Prostate gland (tissue), 2 donors: ENCODE data around the gene TOB1. TPM values are rescaled to one million over a fixed set of nuclear protein-coding genes. Genes with fewer than 3 reads are reported as not detected.

ENCODE experiments used
- DNase-seq: peaks from one replicate; pipeline ENCODE4 v3.0.0-alpha.2; 2019; ENCODE audit warnings: low spot score
- H3K27ac ChIP-seq, 2 donors: fragments of 200-600 bp; sonication (generic); 2 replicates each; pipeline ENCODE4 v1.5.1; 2017 to 2019
- H3K27me3 ChIP-seq: fragments of 200-600 bp; sonication (generic); replicated peaks from 2 replicates; pipeline ENCODE4 v1.5.1; 2019; ENCODE audit not compliant: insufficient read depth
- H3K36me3 ChIP-seq, 2 donors: fragments of 200-600 bp; sonication (generic); 1 replicate in 1 of 2; 2 replicates in 1 of 2; pipeline versions ENCODE4 v1.5.1 to v1.8.1; 2017 to 2019
- H3K4me1 ChIP-seq: fragments of 200-600 bp; sonication (generic); replicated peaks from 2 replicates; pipeline ENCODE4 v1.5.1; 2019
- H3K4me3 ChIP-seq, 2 donors: fragments of 200-600 bp; sonication (generic); 2 replicates each; pipeline ENCODE4 v1.5.1; 2017 to 2019
- H3K9me3 ChIP-seq: fragments of 200-600 bp; sonication (generic); 2 replicates; pipeline ENCODE4 v1.5.1; 2017
- CTCF ChIP-seq, 4 experiments: fragments of 200-600 bp in 2 of 4; fragments of 450-650 bp in 2 of 4; sonication (generic) in 2 of 4; IDR thresholded peaks; 1 replicate in 3 of 4; 2 replicates in 1 of 4; pipeline ENCODE4 v1.5.1; 2016 to 2019; ENCODE audit warnings: antibody characterized with exemption in 4 of 4, mild to moderate bottlenecking in 2 of 4, moderate library complexity in 2 of 4
- POLR2A ChIP-seq: fragments of 450-650 bp; IDR thresholded peaks from one replicate; pipeline ENCODE4 v1.6.1; 2016; ENCODE audit warnings: antibody characterized with exemption, mild to moderate bottlenecking
- POLR2AphosphoS5 ChIP-seq: sonication (generic); formaldehyde crosslinking; IDR thresholded peaks from one replicate; pipeline ENCODE4 v1.6.1; 2017; ENCODE audit warnings: antibody characterized with exemption
- WGBS: methylation state at CpG from one replicate; pipeline ENCODE4 v1.1.5; 2018; 5-methylcytosine and 5-hydroxymethylcytosine counted together
- intact Hi-C: fragments of 100-400 bp; cut with DNase I; formaldehyde crosslinking; loops from one replicate; pipeline ENCODE4 v1.14.2; 2022
- total RNA-seq, 2 donors: library from RNA; depleted of rRNA; stranded (reverse); fragments of >200 nt; gene quantifications; one replicate each; pipeline ENCODE4 v1.1.0, GENCODE V29; 2016

The TOB1 gene
- total RNA-seq, 2 donors from 2014 or later, result 37.1 to 64.7 TPM

- WGBS, result 83% methylated on average over 3 of the region's 3 CpGs
- no peak for DNase-seq
- Histone ChIP-seq H3K4me1 (no peaks in the 10 kb centered on the region), H3K9me3 (no peaks in the 10 kb centered on the region), H3K27me3 (no peaks in the 10 kb centered on the region), H3K36me3 (no peaks in the 10 kb centered on the region), H3K27ac (no peak overlapping the region), H3K4me3 (no peak overlapping the region)
- intact Hi-C loops, result no loop called here
- TF ChIP-seq CTCF (IDR thresholded peaks at IDR 0.05), result no peak
- TF ChIP-seq POLR2A, result no peak
- TF ChIP-seq POLR2AphosphoS5, result no peak
Measured at GRCh38 chr17:50889528-50890118, 23.5 kb upstream of the TOB1 start.

GRCh38 chr17:50887705-50888245 is 21.6 kb upstream of the TOB1 start:
- Histone ChIP-seq H3K27ac (no peak overlapping the region), H3K4me1 (no peaks in the 10 kb centered on the region), H3K27me3 (no peaks in the 10 kb centered on the region), H3K4me3 (no peak overlapping the region), H3K9me3 (no peaks in the 10 kb centered on the region), H3K36me3 (no peaks in the 10 kb centered on the region)
- no peak for TF ChIP-seq POLR2AphosphoS5
- TF ChIP-seq POLR2A, result no peak
- TF ChIP-seq CTCF (IDR thresholded peaks at IDR 0.05), result no peak
- intact Hi-C loops, result no loop called here
- DNase-seq, result no peak
- WGBS, result 92% methylated on average over 5 of the region's 5 CpGs

GRCh38 chr17:50884439-50885311 is 18.5 kb upstream of the TOB1 start:
- WGBS, result 88% methylated on average over 8 of the region's 8 CpGs
- Histone ChIP-seq H3K4me1 (no peaks in the 10 kb centered on the region), H3K9me3 (no peaks in the 10 kb centered on the region), H3K36me3 (no peaks in the 10 kb centered on the region), H3K27me3 (no peaks in the 10 kb centered on the region), H3K27ac (no peak overlapping the region), H3K4me3 (no peak overlapping the region)
- intact Hi-C loops, result no loop called here
- DNase-seq, result no peak
- TF ChIP-seq CTCF (IDR thresholded peaks at IDR 0.05) (no peak), POLR2A (no peak), POLR2AphosphoS5 (no peak)

GRCh38 chr17:50883850-50884438 is 17.8 kb upstream of the TOB1 start:
- intact Hi-C loops, result no loop called here
- Histone ChIP-seq H3K27ac (no peak overlapping the region), H3K9me3 (no peaks in the 10 kb centered on the region), H3K27me3 (no peaks in the 10 kb centered on the region), H3K36me3 (no peaks in the 10 kb centered on the region), H3K4me1 (no peaks in the 10 kb centered on the region), H3K4me3 (no peak overlapping the region)
- 74% methylated on average over 5 of the region's 5 CpGs for WGBS
- no peak for DNase-seq
- TF ChIP-seq POLR2A, result no peak
- TF ChIP-seq CTCF (IDR thresholded peaks at IDR 0.05), result no peak
- TF ChIP-seq POLR2AphosphoS5, result no peak
